Fibroblast of skin of left quadriceps (primary cell): ENCODE measurements around the gene CLCN4.

Experiments
- DNase-seq, 2 experiments: peaks; one replicate each; pipeline ENCODE4 v3.0.0-alpha.2; 2013; ENCODE audit warnings: low read depth in 2 of 2

Gene CLCN4

DNA sequence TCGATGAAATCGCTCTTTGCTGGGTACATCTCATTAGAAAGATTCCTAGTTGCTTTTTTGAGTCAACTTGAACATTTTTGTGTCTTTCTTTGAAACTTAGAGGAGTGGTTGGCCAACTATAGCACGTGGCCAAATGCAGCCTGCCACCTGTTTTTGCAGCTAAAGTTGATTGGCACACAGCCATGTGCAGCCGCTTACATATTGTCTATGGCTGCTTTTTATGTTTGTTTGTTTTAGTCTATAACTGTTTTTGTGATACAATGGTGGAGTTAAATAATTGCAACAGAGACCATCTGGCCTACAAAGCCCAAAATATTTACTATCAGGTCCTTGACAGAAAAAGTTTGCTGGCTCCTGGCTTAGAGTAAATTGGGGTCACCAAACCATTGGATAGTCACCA is 86.3 kb downstream of the CLCN4 start:
- no peak for DNase-seq

DNA sequence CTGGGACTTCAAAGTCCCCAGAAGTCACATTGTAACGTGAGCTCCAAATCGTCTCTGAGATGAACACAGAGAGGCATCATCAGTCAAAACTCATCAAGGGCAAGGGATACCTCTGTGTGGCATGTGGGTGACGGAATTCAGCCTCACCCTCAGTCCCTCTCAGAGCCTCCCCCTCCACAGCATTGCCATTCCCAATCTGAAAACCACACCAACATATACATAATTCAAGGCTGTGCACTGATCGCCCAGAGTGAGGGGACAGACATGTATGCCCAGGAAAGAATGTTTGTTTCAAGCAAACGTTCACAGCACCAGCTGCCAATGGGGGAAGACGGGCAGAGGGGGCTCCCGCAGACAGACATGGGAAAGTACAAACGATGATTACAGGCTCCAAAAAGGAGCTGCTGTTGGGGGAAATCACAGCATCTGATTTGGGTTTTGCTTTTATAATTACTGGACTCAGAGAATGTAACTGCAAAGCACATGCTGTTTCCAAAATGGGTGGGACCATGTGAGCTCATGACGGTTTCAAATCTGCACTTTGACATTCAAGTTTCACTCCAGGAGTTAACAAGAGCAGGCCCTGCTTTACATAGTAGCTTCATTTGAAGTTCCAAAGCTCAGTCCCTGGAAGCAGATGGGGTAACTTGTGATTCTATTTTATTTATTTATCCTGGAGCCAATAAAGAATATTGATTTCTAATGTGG is 88.3 kb downstream of the CLCN4 start:
- DNase-seq = no peak

DNA sequence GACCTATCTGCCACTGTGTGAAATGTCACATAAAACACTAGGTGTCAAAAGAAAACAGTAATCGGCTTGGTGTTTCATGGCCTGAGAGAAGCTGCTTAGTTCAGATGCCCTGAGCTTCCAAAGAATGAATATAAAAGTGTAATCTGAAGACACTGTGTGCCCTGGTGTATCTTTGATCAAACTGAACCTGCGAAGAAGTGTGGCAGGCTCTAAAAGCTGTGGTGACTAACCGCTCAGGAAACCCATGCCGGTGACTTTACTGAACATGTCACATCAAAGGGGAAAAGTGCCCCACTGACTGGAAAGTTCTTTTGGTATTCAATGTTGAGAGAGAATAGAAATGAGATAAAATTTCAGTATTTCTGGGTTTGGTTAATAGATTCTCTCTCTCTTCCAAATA is 89.1 kb downstream of the CLCN4 start:
- DNase-seq = no peak

DNA sequence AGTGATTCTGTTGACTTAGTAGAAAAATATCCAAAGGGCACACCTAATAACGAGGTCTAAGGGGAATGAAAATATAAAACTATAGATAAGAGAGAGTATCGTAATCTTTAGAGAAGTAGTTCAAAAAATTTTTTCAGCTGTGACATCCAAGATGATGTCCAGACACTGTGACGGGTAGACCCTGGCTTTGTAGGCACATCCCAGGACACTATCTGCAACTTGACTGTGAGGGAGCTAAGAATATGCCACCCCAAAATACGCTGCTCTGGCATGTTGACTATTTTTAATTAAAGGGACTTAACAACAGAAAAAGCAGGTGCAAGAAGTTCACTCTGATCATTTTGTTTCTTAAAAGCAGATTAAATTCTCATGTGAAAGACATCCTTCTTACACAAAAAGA is 89.5 kb downstream of the CLCN4 start:
- no peak for DNase-seq

DNA sequence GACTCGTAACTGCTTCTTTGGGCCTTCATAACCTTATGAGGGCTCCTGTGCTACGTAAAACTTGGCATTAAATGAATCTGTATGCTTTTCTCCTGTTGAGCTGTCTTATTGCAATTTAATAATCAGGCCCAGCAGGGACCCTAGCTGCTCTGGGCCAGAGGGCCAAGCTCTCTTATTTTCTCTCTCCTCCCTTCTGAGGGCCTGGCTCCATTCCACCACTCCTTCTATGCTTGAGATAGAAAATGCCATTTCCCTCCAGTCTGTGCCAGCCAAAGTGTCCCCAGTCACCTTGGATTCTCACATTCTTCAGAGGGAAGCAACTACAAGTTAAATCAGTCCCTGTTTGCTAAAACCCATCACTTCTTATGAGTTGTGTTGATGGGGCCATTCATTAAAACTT is 90.1 kb downstream of the CLCN4 start:
- no peak for DNase-seq

- DNase-seq = no peak
Observed at GRCh38 chrX:10254739-10255138, 98.0 kb downstream of the CLCN4 start.

DNA sequence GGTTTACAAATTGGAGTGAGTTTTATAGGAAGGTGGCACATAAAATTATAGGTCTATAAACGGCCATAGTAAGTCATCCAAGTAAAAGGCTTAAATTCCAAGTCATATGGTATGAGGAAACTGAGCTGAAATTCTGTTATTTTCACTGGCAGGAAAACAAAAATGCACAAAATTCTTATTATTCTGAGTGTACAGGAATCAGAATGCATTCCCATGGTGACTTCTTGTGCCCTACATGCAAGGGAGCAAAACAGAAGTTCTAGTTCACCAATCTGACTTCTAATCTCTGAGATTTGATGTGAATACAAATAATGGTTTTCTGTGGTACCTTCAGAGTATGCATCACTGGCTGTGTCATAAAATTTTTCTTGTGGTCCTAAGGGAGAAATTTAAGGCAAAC is 102.9 kb downstream of the CLCN4 start:
- peak; percentile 19 to 20 for DNase-seq

- no peak for DNase-seq
Observed at GRCh38 chrX:10265775-10266174, 109.0 kb downstream of the CLCN4 start.

- DNase-seq = no peak
Observed at GRCh38 chrX:10278716-10279115, 121.9 kb downstream of the CLCN4 start.

DNA sequence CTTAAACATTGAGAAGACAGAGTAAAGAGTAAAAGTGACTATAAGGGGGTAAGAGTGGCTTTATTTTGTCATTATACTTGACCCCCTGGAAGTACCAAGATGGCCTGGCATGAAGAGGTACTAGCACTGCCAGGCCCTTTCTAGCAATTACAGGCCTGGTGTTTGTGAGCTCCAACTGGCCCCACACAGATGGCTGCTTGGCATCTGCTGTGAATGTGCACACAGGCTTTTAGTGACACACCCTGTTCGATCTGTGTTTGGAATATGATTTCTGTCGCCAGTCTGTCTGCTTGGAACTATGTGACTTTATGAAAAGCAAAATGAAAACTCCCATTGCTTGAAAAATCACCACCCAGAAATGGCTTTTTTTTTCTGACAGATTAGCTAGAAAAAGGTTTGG is 123.3 kb downstream of the CLCN4 start:
- DNase-seq = no peak

DNA sequence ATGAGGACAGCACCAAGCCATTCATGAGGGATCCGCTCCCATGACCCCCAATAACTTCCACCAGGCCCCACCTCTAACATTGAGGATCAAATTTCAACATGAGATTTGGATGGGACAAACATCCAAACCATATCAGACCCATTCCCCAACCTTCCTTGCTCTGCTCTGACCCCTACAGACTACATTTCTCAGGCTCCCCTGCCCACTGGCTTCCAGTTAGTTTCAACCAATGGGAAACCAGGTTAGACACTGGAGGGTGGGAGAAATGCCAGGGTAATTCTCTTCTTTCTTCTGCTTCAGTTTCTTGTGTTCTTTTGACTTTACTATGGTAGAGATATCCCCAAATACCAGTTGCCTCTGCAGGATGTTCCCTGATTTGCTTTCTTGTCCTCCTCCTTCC is 125.7 kb downstream of the CLCN4 start:
- DNase-seq = no peak

DNA sequence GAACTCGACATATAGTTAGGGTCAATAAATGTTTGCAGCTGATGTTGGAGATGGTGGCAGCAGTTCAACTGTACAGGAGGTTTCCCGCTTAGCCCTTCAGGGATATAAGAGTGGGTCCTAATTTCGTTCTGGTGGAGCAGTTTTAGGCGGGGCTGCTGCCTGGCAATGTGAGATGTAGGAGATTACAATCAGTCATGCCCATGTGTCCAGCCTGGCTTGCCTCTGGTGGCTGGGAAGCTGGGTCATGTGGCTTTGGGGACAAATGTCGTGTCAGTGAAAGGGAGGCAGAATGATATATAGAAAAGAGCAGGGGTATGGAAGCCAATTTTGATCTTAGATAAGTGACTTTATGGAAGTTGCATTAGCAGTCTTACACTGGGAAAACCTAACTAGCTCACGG is 129.4 kb downstream of the CLCN4 start:
- no peak for DNase-seq
